NCI-H1930 (cell line): ENCODE data around the gene LMCD1.

Experiments
- DNase-seq, 2 experiments: peaks; one replicate each; lab custom pipeline; 2025; lab: John Stamatoyannopoulos, UW

Gene LMCD1

DNA sequence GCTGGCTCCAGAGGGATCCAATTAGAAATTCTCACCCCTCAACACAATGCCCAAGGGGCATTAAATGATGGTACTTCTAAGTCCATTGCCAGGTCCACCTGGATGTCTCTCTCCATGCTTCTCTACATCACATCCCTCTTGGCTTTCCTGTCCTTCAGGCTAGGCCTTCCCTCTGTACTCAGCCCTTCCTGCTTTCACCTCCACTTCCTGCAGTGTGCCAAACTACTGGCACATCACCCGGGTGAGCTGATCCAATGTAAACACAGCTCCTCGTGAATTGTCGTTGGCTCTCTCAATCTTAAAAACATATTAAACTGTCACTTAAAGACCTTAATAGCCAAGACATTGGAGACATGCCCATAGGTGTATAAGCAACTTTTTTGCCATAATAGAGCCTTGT, 4.0 kb downstream of the LMCD1 start:
- no peak for DNase-seq

DNA sequence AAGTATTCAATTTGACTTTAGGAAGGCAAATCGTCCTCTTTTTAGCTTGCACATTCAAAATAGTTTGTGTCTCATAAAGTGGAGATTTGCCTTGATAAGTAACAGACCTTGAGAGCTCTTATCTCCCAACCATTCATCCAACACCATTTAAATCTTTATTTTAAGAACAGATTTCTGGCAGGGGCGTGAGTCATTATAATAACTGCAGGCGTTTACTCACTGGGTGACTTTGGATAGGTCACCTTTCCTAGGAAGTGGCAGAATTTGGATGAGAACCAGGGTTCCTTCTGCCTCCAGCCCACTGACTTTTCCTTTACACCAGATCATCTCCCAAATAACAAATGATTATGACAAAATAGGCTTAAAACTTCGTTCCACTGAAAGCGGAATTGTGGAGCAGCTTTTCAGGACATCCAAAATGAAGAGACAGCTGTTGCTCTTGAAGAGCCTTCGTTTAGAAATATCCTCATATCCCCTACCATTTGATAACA, 5.0 kb downstream of the LMCD1 start:
- DNase-seq: no peak

DNA sequence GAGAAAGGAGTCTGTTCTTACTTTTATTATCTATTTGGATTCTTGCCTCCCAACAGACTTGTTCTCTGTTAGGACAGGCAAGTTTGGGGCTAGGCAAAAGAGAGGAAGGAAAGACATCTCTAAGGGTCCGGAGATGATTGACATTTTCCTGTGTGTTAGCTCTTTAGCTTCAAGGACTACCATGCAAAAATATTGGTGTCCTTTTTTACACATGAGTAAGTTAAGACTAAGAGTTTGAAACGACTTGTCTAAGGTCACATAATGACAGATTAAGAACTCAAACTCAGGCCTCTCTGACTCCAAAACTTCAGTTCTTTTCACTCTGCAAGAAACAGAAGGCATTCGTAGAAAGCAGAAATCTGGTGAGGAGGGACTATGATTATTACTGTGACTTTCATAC, 5.9 kb downstream of the LMCD1 start:
- DNase-seq: no peak

DNA sequence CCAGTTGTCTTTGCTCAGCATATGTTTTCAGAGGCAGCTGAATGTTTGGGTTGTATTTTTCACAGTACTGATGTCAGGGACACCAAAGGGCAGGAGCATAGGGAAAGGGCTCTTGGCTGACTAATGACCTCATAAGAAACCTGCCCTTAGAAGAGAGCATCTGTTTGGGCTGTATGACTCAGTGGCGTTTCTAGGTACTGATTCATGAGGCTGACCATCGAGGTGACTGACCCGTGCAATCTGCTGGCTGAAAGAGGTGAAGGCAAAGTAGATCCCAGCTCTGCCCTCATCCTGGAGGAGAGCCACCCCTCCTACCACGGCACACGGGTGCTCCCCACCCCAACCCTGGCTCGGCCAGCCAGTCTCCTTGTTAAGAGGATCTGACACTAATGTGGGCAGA, 8.3 kb downstream of the LMCD1 start:
- no peak for DNase-seq

DNA sequence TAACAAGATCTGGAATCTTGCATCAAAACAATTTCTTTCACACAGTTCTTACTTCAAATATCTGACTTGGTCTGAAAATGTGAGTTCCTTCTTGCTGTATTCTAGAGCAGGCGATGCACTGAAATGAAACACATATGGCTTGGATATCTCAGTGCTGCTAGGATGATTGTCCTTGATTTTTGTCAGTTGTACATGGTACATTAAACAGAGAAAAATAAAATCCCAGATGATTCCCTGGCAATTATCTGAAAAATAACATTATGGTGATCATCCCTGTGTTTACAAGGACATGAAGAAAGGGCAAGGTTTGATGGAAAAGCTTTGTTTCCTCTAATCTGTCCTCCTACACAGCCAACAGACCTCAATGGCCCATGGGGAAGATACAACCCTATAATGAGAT, 10.6 kb downstream of the LMCD1 start:
- DNase-seq: no peak

DNA sequence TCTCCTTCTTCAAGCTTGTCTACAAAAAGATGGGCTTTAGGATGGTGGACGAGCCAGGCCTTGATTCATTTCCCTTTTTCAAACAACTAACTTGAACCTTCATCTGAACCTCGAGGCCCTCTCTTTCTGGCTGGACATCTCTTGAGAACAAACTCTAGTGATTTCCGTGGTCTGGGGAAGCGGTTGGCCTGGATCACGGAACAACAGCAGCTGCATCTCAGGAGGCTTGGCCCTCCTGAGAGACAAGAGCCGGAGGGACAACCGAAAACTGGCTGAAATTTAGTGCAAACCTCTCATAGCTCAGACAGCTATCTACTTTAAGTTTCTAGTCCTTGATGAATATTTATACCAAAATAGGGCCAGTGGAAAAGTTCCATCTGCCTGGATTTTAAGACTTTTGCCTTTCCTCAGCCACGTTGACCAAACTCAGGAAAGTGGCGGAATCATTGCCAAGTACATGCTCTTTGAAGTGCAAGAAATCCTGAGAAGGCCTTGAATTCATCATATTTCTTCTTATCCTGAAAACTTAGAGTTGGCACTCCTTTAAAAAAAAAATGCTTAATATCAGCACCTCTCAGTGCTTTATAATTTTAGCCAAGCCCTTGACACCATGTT, 14.5 kb downstream of the LMCD1 start:
- DNase-seq: no peak

DNA sequence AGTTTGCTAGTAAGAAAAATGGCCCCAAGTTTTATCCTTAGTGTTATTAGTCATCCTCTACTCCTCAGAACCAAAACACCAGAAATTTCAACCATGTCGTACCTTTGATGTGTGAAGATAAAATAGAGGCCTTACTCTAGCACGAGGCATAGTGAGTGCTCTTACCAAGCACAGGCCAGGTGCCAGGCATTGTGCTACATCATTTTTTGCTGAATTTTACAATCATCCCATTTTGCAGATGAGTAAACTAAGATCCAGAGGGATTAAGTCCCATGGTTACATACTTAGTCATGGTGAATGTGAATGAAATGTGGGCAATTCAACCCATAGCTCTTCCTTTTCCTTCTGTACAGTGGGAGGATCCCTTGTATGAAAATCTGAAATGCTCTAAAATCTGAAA, 15.2 kb downstream of the LMCD1 start:
- no peak for DNase-seq

DNA sequence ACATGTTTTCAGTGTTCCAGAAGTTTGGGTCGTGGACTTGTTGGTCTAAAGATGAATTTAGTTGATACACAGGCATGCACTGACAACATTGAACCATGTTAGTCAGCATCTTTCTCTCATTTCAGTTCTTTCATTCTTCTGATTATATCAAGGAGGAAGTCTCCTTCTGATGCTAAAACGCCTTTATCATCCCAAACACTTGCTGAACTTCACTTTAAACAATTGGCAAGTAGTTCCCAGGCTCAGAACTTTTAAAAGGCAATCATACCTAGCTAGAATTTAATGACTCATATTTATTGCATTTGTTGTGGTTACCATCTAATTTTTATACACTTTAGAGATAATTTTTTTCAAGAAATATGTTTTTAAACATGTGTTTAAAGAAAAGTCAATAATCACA, 15.9 kb downstream of the LMCD1 start:
- DNase-seq: no peak

DNA sequence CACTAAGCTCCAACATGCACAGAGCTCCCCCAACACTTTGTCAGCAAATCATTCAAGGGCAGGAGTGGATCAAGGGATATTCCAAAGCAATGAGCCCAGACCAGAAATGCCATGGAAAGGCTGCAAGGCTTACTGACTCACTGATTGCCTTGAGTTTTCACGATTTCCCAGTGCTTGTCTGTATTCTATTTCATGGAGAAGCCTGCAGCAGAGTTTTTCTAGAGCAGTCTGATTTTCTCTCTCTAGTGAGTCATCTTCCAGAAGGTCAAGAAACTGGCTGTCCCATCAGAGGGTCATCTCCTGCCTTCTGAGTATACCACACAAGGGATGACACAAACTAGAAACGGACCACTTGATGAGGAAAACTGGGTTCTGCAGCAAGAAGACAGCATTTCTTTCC, 16.5 kb downstream of the LMCD1 start:
- no peak for DNase-seq

DNA sequence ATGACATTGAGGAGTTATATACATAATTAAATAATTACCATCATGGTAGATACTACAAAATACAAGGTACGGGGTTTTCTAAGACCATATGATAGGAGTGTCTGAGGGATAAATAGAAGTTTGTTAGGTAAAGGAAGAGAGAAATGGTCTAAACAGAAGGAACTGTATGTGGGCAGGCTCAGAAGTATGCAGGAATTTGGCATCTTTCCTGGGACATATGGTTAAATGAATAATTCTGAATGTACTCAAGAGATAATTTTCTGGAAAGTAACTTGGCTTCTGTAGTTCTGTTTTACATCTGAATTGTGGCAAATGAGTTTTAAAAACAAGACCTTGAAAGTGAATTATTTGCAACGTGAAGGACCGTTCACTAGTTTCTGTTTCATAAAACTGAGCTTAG, 17.5 kb downstream of the LMCD1 start:
- DNase-seq: no peak

DNA sequence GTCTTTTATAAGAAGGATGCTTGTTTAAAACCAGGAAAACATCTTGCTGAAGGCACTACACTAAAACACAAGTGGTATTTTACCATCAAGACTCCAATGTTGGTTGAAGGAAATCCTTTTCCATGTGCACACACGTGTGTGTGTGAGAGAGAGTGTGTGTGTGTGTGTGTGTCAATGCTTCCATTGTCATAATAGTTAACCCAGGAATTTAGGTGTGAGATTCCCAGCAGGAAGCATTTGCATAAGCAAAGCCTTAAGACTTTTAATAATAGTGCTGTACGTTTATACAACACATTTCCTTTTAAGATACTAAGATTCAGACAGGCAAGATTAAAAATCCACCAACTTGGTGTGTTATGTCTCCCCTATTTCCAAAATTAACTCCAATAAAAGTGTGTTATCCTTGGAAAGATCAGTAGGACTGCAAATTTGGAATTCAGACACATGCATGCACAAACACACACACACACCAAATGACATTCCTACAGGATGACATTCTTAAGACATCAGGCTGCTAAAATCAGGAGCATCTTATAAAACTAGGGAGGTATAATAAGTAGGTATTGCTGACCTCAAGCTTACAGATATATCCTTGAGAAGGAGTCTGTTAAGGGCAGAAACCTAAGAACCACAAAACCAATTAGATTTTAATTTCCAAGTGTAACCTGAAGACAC, 18.3 kb downstream of the LMCD1 start:
- DNase-seq: no peak

DNA sequence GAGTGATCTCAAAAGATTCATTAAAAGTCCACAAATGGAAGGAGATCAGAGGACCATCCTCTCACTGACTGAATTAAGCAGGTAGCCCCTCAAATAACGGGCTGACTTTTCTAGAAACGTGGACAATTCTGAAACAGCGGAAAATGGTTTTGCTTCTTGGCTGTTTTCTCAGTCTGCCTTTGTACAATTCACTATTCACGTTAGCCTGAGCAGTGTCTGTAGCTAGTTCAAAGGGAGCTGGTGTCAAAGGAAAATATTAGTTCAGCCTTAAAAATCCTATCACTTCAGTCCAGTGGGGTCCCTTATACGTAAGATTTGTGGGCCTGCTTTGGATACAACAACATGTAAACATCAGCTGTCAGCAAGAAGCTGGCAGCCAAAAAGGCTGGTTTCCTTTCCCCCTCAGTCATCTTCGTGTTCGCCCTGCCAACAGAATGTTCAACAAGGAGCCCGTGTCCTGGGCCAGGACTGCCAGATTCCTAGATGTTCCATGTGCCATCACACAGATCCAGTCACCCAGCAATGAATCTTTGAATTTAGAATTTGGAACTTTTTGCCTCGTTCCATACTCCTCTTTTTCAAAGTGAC, 19.3 kb downstream of the LMCD1 start:
- DNase-seq: no peak

DNA sequence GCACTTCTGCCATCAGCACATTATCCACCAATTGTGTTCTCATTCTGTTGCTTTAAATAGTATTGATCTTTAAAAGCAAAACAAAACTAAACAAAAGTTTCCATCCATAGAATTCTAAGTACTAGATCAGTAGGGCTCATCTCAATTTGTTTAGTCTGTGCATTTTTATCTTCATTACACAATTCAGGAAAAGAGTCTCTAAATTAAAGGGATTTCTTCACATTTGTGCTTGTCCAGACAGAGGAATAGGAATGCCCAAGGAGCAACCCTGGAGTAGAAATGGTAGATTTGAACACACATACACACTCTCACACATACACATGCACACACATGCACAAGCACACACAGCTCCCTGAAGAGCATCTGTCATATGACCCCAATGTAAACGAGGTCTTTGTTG, 21.4 kb downstream of the LMCD1 start:
- no peak for DNase-seq

DNA sequence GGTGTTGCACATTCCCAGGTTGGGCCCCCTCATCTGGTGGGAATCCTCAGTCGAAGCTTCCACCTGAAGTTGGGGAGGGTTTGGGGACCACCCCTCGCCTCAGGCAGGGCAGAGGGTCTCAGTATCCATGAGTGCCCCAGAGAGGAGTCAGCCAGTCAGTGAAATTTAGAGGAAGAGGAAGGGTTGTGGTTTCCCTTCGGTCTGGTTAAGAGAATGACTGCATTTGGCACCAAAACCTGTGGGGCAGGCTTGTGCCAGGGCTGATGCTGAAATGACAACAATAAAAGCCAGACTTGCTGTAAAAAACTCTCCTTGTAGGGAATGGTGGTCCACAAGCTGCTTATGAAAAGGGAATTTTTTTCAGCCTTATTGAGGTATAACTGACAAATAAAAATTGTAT, 22.6 kb downstream of the LMCD1 start:
- no peak for DNase-seq

DNA sequence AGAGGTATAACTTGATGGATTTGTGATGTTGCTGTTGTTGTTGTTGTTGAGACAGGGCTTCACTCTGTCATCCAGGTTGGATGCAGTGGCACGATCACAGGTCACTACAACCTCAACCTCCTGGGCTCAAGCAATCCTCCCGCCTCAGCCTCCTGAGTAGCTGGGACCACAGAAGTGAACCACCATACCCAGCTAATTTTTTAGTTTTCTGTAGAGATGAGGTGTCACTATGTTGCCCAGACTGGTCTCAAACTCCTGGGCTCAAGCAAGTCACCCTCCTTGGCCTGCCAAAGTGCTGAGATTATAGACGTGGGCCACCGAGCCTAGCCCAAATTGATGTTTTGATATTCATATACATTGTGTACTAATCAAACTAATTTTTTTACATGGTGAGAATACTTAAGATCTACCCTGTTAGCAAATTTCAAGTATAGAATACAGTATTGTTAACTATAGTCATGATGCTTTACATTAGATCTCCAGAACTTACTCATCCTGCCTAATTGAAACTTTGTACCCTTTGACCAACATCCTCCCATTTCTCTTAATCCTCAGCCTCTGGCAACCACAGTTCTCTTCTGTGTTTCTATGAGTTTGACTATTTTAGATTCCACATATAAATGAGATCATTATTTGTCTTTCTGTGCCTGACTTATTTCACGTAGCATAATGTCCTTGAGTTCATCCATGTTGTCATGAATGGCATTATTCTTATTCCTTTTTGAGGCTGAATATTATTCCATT, 23.2 kb downstream of the LMCD1 start:
- no peak for DNase-seq

DNA sequence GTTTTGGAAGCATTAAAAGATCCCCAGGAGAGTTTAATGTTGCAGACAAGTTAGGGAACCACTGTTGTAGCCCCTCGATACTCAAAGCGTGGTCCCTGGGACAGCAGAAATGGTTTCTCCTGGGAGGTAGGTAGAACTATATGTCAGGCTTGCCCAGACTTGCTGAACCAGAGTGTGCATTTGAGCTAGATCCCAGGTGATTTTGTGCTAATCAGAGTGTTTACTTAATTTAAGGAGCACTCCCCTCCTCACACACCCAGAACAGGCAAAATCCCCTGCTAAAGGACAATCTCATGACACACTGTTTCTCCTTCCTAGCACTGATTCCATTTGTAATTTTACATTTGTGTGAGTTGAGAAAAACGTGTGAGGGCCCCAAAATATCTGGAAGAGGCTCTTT, 24.3 kb downstream of the LMCD1 start:
- DNase-seq: no peak

DNA sequence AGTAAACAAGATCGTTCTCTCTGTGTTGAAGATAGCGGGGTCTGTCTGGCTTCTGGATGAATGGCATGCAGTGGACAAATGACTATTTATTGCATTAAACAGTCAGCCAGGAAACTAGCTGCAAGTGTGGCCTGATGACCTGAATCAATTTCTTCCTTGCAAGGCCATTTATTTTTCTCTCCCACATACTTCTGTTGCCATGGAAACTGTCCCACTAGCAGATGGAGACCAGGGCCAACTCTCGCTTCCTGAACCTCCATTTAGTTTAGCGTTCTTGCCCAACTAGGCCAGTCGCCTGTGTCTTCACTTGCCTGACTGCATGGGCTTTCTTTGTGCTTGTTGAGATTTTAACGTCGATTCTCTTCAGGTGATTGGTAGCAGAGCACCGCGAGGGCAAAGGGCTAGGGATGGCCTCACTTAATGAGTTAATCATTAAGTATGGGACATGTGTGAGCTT, 27.6 kb downstream of the LMCD1 start:
- DNase-seq: no peak

DNA sequence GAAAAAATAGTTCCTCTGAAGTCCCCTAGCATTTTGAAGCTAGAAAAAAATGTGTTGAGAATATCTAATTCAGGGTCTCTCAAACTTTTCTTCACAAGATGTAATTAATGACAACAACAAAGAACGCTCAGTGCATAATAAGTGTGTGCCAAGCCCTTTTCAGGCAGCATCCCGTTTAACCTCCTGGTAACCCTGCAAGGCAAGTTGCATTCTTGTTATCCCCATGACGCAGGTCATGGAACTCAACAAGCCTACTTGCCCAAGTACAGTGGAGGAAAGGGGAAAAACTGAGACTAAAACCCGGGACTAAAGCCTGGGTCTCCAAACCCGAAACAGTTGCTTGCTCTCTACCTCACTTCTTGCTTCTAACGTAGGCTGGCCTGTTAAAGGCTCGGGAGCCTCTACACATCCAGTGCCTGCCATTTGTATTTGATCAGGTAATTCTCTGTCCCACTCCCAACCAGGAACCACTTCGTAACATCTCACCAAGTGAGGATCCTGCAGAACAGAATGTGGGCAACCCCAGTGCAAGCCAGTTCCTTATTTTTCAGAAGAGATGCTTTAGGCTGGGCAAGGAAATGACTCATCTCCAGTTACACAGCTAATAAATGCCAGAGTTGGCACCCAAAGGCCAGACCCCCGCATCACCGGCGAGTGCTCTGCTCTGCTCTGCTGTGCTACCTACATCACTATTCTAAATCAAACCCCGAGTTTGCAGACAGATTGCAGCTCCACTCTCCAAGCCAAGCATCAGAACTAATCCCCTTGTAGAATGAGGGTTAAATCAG, 28.3 kb downstream of the LMCD1 start:
- DNase-seq: no peak

DNA sequence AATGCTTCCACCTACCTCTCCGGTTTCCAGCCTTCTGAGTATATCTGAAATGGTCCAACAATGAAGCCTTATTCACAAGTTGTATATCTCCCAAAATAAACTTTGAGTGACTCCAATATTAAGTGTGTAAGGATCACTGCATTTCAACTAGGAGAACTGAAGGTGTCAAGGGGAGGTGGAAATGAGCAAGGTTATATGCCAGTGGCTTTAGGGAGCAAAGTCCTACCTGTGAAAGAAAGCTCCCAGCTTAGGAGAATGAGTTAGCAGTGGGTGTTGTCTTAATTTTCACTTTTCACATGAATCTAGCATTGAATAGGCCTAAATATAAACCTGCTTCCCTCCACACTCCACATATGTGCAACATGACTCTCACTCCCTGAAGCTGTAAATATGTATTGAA, 29.0 kb downstream of the LMCD1 start:
- DNase-seq: no peak

DNA sequence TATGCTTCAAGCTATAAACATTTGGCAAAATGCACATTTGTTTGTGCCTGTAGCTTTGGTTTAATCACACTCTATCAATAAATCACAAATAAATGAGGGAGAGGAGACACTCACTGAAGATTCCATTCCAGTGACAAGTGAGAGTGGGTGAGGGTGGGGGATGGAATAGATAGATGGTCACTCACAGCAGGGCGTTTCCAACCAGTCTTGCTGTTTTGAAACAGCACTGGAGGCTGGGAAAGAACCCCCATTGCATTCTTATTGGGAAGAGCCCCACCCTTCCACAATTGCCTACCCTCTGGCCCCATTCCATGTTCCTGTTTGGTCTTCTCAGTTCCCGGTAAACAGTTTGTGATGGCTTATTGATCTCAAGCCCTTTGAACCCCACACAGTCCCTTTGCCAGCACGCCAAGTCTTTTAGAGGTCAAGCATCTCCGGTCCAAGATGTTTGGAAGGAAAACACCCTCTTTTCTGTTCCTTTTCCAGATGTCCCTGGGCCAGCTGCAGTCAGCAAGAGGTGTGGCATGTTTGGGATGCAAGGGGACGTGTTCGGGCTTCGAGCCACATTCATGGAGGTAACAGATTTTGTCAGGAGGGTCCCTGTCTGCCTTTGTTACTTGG, 30.7 kb downstream of the LMCD1 start:
- DNase-seq: no peak
